Loucy (cell line): ENCODE data around the gene PRR5L.

ENCODE experiments used
- CTCF ChIP-seq: fragments of 200-600 bp; sonication (generic); conservative IDR thresholded peaks from 2 replicates; pipeline ENCODE4 v1.5.1; 2014; ENCODE audit warnings: mild to moderate bottlenecking, antibody characterized with exemption, low read length
- EZH2phosphoT487 ChIP-seq: fragments of 200-600 bp; IDR thresholded peaks from 2 replicates; pipeline ENCODE4 v1.6.1; 2018; ENCODE audit warnings: antibody characterized with exemption, mild to moderate bottlenecking, moderate library complexity, borderline replicate concordance

GRCh38 chr11:36403661-36404060 is 107.6 kb downstream of the PRR5L start:
- no peak for TF ChIP-seq CTCF
- TF ChIP-seq EZH2phosphoT487: no peak
